ENCODE results near the gene MMAB. TPM values are rescaled to one million over a fixed set of nuclear protein-coding genes. Genes with fewer than 3 reads are reported as not detected.

The MMAB gene
- polyA plus RNA-seq, 2 of the 4 experiments (the other 2 are of a cell fraction): 26.1 to 36.8 TPM

GRCh38 chr12:109523504-109523903 lies 49.8 kb downstream of the MMAB start:
- no peak overlapping the region for H3K4me3 ChIP-seq
- no peaks in the 10 kb centered on the region for H3K9me3 ChIP-seq
- TF ChIP-seq EHF (CRISPR knock-in tag; IDR thresholded peaks at IDR 0.05): no peak
- TF ChIP-seq REST (IDR thresholded peaks at IDR 0.05): no peak
- TF ChIP-seq CBX8 (IDR thresholded peaks at IDR 0.05): no peak
- no peak for TF ChIP-seq MAZ (IDR thresholded peaks at IDR 0.05; ENCODE audit: borderline replicate concordance, low read depth, low read length)
- TF ChIP-seq SMC3 (IDR thresholded peaks at IDR 0.05): no peak
- TF ChIP-seq RARB (CRISPR knock-in tag; IDR thresholded peaks at IDR 0.05): no peak
- no peak for TF ChIP-seq USF2 (IDR thresholded peaks at IDR 0.05)
- TF ChIP-seq NFE2L2 (conservative IDR thresholded peaks at IDR 0.05; ENCODE audit: low read length): no peak
- no peak for TF ChIP-seq GATA3 (IDR thresholded peaks at IDR 0.05; ENCODE audit: borderline replicate concordance)
- no peak for TF ChIP-seq HDAC2 (IDR thresholded peaks at IDR 0.05)
- FAIRE-seq: no peak
- WGBS (ENCODE audit: missing lambda C conversion rate): 93% methylated on average over 2 of the region's 5 CpGs
- H3K27ac ChIP-seq: no peak overlapping the region
- ATAC-seq: no peak
- no peak overlapping the region for H3K4me2 ChIP-seq
- no peaks in the 10 kb centered on the region for H3K4me1 ChIP-seq
- DNase-seq (ENCODE audit: low read depth in 1 of 2, low spot score in 1 of 2): no peak
- ChIA-PET CTCF (interaction anchor here (0.9 to 12.0 kb wide), 6 partner anchors 11 to 253 kb away, joined by 3 to 167 read pairs (median 5); no protein-coding TSS in a partner anchor), POLR2A (interaction anchor here (1.2 kb wide), 1 partner anchor 50 kb away, joined by 3 read pairs; the partner anchor contains the start of genes MMAB and MVK)

GRCh38 chr12:109523071-109523470 lies 50.2 kb downstream of the MMAB start:
- WGBS (ENCODE audit: missing lambda C conversion rate): 84% methylated on average over 10 of the region's 10 CpGs
- POLR2A ChIA-PET: no interaction called here
- no peak overlapping the region for H3K4me3 ChIP-seq
- CTCF ChIA-PET: interaction anchor here (0.9 to 12.0 kb wide), 5 partner anchors 10 to 253 kb away, joined by 3 to 167 read pairs (median 6); no protein-coding TSS in a partner anchor
- no peaks in the 10 kb centered on the region for H3K9me3 ChIP-seq
- DNase-seq (ENCODE audit: low read depth in 1 of 2, low spot score in 1 of 2) (no peak), ATAC-seq (no peak), FAIRE-seq (no peak)
- no peak overlapping the region for H3K4me2 ChIP-seq
- H3K4me1 ChIP-seq: no peaks in the 10 kb centered on the region
- TF ChIP-seq HMGXB4 (CRISPR knock-in tag; IDR thresholded peaks at IDR 0.05; ENCODE audit: borderline replicate concordance): no peak
- TF ChIP-seq SMC3 (IDR thresholded peaks at IDR 0.05): no peak
- no peak for TF ChIP-seq ELK1 (IDR thresholded peaks at IDR 0.05; ENCODE audit: low read depth, low read length)
- no peak for TF ChIP-seq ESRRA (IDR thresholded peaks at IDR 0.05; ENCODE audit: borderline replicate concordance, low read length)
- TF ChIP-seq RCOR1 (IDR thresholded peaks at IDR 0.05; ENCODE audit: low read depth, low read length): no peak
- no peak for TF ChIP-seq KDM1A (IDR thresholded peaks at IDR 0.05; ENCODE audit: low read depth)
- no peak for TF ChIP-seq MYC (IDR thresholded peaks at IDR 0.05; ENCODE audit: borderline replicate concordance, low read length)
- TF ChIP-seq REST (IDR thresholded peaks at IDR 0.05): no peak
- no peak overlapping the region for H3K27ac ChIP-seq
